HG03520 (cell line): Measurements from ENCODE around the gene ARRDC2.
"Not testable (repeated sequence)": the region's sequence is repeated elsewhere in the genome, so short reads cannot be mapped to it uniquely, and the experiment has no call there.

Source experiments
- ATAC-seq: cut with Tn5 transposase; IDR thresholded peaks from one replicate; pipeline ENCODE4 v1.9.1; 2021; ENCODE audit warnings: mild to moderate bottlenecking, moderate library complexity; ENCODE audit not compliant: unreplicated experiment

ARRDC2 gene

GRCh38 chr19:17989425-17990094 is 18.4 kb upstream of the ARRDC2 start:
- no peak for ATAC-seq

- ATAC-seq = no peak
Observed at GRCh38 chr19:17993076-17993813, 14.7 kb upstream of the ARRDC2 start.

GRCh38 chr19:17996826-17997316 is 11.1 kb upstream of the ARRDC2 start:
- ATAC-seq = no peak

GRCh38 chr19:17997969-17998826 is 9.8 kb upstream of the ARRDC2 start:
- ATAC-seq = no peak

- no peak for ATAC-seq
Observed at GRCh38 chr19:17998827-17999150, 9.2 kb upstream of the ARRDC2 start.

GRCh38 chr19:17999684-18000479 is 8.1 kb upstream of the ARRDC2 start:
- ATAC-seq = no peak

- ATAC-seq = no peak
Observed at GRCh38 chr19:18000480-18000914, 7.5 kb upstream of the ARRDC2 start.

- no peak for ATAC-seq
Observed at GRCh38 chr19:18000915-18001776, 6.8 kb upstream of the ARRDC2 start.

GRCh38 chr19:18001777-18002345 is 6.1 kb upstream of the ARRDC2 start:
- ATAC-seq = no peak

- ATAC-seq = no peak
Observed at GRCh38 chr19:18002347-18002850, 5.6 kb upstream of the ARRDC2 start.

GRCh38 chr19:18005750-18006149 is 2.2 kb upstream of the ARRDC2 start:
- not testable (repeated sequence) for ATAC-seq

- ATAC-seq = no peak
Observed at GRCh38 chr19:18007044-18007916, 690 bp upstream of the ARRDC2 start.

- no peak for ATAC-seq
Observed at GRCh38 chr19:18008814-18009213, 844 bp downstream of the ARRDC2 start.

- no peak for ATAC-seq
Observed at GRCh38 chr19:18009412-18010066, 1.6 kb downstream of the ARRDC2 start.

- no peak for ATAC-seq
Observed at GRCh38 chr19:18010149-18010548, 2.2 kb downstream of the ARRDC2 start.

- no peak for ATAC-seq
Observed at GRCh38 chr19:18013210-18014111, 5.5 kb downstream of the ARRDC2 start.

- no peak for ATAC-seq
Observed at GRCh38 chr19:18014197-18014596, 6.2 kb downstream of the ARRDC2 start.
